ENCODE data around the gene EFNA5.

GRCh38 chr5:107464416-107464815 is 206.3 kb downstream of the EFNA5 start:
- TF ChIP-seq, protein P1, sequence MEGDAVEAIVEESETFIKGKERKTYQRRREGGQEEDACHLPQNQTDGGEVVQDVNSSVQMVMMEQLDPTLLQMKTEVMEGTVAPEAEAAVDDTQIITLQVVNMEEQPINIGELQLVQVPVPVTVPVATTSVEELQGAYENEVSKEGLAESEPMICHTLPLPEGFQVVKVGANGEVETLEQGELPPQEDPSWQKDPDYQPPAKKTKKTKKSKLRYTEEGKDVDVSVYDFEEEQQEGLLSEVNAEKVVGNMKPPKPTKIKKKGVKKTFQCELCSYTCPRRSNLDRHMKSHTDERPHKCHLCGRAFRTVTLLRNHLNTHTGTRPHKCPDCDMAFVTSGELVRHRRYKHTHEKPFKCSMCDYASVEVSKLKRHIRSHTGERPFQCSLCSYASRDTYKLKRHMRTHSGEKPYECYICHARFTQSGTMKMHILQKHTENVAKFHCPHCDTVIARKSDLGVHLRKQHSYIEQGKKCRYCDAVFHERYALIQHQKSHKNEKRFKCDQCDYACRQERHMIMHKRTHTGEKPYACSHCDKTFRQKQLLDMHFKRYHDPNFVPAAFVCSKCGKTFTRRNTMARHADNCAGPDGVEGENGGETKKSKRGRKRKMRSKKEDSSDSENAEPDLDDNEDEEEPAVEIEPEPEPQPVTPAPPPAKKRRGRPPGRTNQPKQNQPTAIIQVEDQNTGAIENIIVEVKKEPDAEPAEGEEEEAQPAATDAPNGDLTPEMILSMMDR (IDR thresholded peaks at IDR 0.05), result no peak
- no peak for TF ChIP-seq ZFX (IDR thresholded peaks at IDR 0.05; ENCODE audit: borderline replicate concordance)

All from 22Rv1 (cell line).